ENCODE results near the gene SELENOO.

SELENOO gene

GRCh38 chr22:50182176-50183081 lies 18.4 kb upstream of the SELENOO start:
- Histone ChIP-seq H3K4me1 (ENCODE audit: control insufficient read depth in 1 of 2, insufficient read depth in 2 of 2, low read length in 2 of 2) (peaks cover 3 to 29% of the 10 kb centered on the region in 2 donors), H3K4me3 (ENCODE audit: low read depth in 1 of 2, low read length in 2 of 2) (no peak overlapping the region), H3K9me3 (ENCODE audit: control insufficient read depth in 1 of 2, low read length in 2 of 2) (no peaks in the 10 kb centered on the region), H3K27ac (ENCODE audit: low read length) (no peak overlapping the region), H3K36me3 (ENCODE audit: control insufficient read depth in 1 of 2, insufficient read depth in 2 of 2, low read length in 2 of 2) (no peaks in the 10 kb centered on the region), H3K27me3 (ENCODE audit: low read depth, low read length) (peaks cover 9% of the 10 kb centered on the region)

- Histone ChIP-seq H3K9me3 (ENCODE audit: control insufficient read depth in 1 of 2, low read length in 2 of 2) (no peaks in the 10 kb centered on the region), H3K4me1 (ENCODE audit: control insufficient read depth in 1 of 2, insufficient read depth in 2 of 2, low read length in 2 of 2) (peaks cover 3 to 29% of the 10 kb centered on the region in 2 donors), H3K36me3 (ENCODE audit: control insufficient read depth in 1 of 2, insufficient read depth in 2 of 2, low read length in 2 of 2) (no peaks in the 10 kb centered on the region), H3K27me3 (ENCODE audit: low read depth, low read length) (peaks cover 9% of the 10 kb centered on the region), H3K27ac (ENCODE audit: low read length) (no peak overlapping the region), H3K4me3 (ENCODE audit: low read depth in 1 of 2, low read length in 2 of 2) (no peak overlapping the region)
These were observed 17.5 kb upstream of the SELENOO start for GRCh38 chr22:50183141-50183971.

- Histone ChIP-seq H3K27ac (ENCODE audit: low read length) (no peak overlapping the region), H3K27me3 (ENCODE audit: low read depth, low read length) (peaks cover 5% of the 10 kb centered on the region), H3K36me3 (ENCODE audit: control insufficient read depth in 1 of 2, insufficient read depth in 2 of 2, low read length in 2 of 2) (no peaks in the 10 kb centered on the region), H3K4me3 (ENCODE audit: low read depth in 1 of 2, low read length in 2 of 2) (peak overlapping the region in 1 of 2 donors; percentile 68), H3K4me1 (ENCODE audit: control insufficient read depth in 1 of 2, insufficient read depth in 2 of 2, low read length in 2 of 2) (peaks cover 3 to 33% of the 10 kb centered on the region in 2 donors), H3K9me3 (ENCODE audit: control insufficient read depth in 1 of 2, low read length in 2 of 2) (no peaks in the 10 kb centered on the region)
These were observed 16.6 kb upstream of the SELENOO start for GRCh38 chr22:50184004-50184901.

DNA sequence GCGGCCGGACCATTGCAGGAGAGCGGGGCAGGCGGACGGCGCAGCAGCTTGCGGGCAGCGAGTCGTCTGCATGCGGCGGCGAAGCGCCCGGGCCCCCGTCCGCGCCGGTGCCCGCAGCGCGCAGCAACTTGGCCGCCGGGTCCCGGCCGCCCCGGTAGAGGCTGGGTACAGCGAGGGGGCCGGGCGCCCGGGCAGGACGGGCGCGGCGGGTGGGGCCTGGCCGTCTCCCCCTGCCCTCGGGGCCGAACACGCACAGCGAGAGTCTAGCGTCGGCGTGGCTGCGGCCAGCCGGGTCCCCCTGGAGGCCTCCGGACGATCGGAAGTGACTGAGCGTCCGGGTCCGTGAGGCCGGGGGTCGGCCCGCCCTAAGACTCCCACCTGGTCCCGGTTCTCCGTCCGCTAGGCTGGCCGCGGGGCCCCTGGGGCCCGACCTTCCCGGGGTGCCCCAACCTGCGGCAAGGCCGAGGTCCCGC lies 15.9 kb upstream of the SELENOO start:
- no peak overlapping the region for H3K27ac ChIP-seq (ENCODE audit: low read length)
- H3K27me3 ChIP-seq (ENCODE audit: low read depth, low read length): no peaks in the 10 kb centered on the region
- H3K4me1 ChIP-seq (ENCODE audit: control insufficient read depth in 1 of 2, insufficient read depth in 2 of 2, low read length in 2 of 2): peaks cover 3 to 40% of the 10 kb centered on the region in 2 donors
- H3K9me3 ChIP-seq (ENCODE audit: control insufficient read depth in 1 of 2, low read length in 2 of 2): no peaks in the 10 kb centered on the region
- H3K36me3 ChIP-seq (ENCODE audit: control insufficient read depth in 1 of 2, insufficient read depth in 2 of 2, low read length in 2 of 2): no peaks in the 10 kb centered on the region
- peak overlapping the region; percentile 52 to 68 for H3K4me3 ChIP-seq (ENCODE audit: low read depth in 1 of 2, low read length in 2 of 2)

GRCh38 chr22:50185375-50186087 lies 15.3 kb upstream of the SELENOO start, which contains the start of gene TRABD:
TSS of gene TRABD (plus strand) at chr22:50185913. CDS start at chr22:50193061, 7,148 bp downstream.
- Histone ChIP-seq H3K4me1 (ENCODE audit: control insufficient read depth in 1 of 2, insufficient read depth in 2 of 2, low read length in 2 of 2) (peaks cover 3 to 46% of the 10 kb centered on the region in 2 donors), H3K4me3 (ENCODE audit: low read depth in 1 of 2, low read length in 2 of 2) (peak within 1 kb of the TSS; percentile 52 to 73), H3K9me3 (ENCODE audit: control insufficient read depth in 1 of 2, low read length in 2 of 2) (no peaks in the 10 kb centered on the region), H3K36me3 (ENCODE audit: control insufficient read depth in 1 of 2, insufficient read depth in 2 of 2, low read length in 2 of 2) (no peaks in the 10 kb centered on the region), H3K27ac (ENCODE audit: low read length) (no peak within 1 kb of the TSS), H3K27me3 (ENCODE audit: low read depth, low read length) (no peaks in the 10 kb centered on the region)

GRCh38 chr22:50186181-50186714 lies 14.6 kb upstream of the SELENOO start:
- H3K27me3 ChIP-seq (ENCODE audit: low read depth, low read length): no peaks in the 10 kb centered on the region
- H3K36me3 ChIP-seq (ENCODE audit: control insufficient read depth in 1 of 2, insufficient read depth in 2 of 2, low read length in 2 of 2): no peaks in the 10 kb centered on the region
- peak overlapping the region; percentile 52 to 73 for H3K4me3 ChIP-seq (ENCODE audit: low read depth in 1 of 2, low read length in 2 of 2)
- H3K27ac ChIP-seq (ENCODE audit: low read length): no peak overlapping the region
- peaks cover 6 to 52% of the 10 kb centered on the region in 2 donors for H3K4me1 ChIP-seq (ENCODE audit: control insufficient read depth in 1 of 2, insufficient read depth in 2 of 2, low read length in 2 of 2)
- no peaks in the 10 kb centered on the region for H3K9me3 ChIP-seq (ENCODE audit: control insufficient read depth in 1 of 2, low read length in 2 of 2)

DNA sequence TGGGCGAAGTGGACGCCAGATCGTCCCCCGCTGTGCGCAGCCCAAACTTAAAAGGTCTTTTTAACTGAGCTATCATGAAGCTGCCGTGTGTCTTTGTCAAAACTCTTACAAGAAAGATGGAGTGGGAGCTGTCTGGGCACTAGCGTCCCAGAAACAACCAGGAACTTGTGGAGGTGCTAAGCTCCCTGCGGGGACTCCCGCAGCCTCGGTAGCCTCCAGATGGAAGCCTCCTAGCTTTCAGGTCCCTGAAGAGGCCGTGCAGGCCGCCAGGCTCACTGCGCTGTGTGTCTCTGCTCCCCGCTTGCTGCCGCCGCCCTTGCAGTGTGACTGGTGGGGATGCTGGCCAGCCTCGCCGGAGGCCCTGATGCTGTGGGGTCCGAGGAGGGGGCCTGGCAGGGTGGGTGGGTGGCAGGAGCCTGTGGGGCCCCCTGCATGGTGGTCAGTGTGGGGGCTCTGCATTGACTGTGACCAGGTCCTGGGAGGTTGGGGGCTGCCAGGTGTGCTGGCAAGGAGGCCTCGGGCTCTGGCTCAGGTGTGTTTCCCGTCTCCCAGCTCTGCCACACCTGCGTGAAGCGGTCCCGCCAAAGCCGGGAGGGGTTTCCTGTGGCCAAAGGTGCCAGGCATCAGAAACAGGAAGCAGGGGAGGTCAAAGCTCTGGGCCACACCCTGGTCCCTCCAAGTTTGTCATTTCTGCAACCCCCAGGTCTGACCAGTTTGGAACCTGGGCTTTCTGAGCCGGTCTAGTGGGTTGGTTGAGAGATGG lies 13.9 kb upstream of the SELENOO start:
- peaks cover 6 to 52% of the 10 kb centered on the region in 2 donors for H3K4me1 ChIP-seq (ENCODE audit: control insufficient read depth in 1 of 2, insufficient read depth in 2 of 2, low read length in 2 of 2)

GRCh38 chr22:50188356-50188755 lies 12.5 kb upstream of the SELENOO start:
- Histone ChIP-seq H3K4me3 (ENCODE audit: low read depth in 1 of 2, low read length in 2 of 2) (no peak overlapping the region), H3K27ac (ENCODE audit: low read length) (no peak overlapping the region), H3K36me3 (ENCODE audit: control insufficient read depth in 1 of 2, insufficient read depth in 2 of 2, low read length in 2 of 2) (no peaks in the 10 kb centered on the region), H3K9me3 (ENCODE audit: control insufficient read depth in 1 of 2, low read length in 2 of 2) (no peaks in the 10 kb centered on the region), H3K4me1 (ENCODE audit: control insufficient read depth in 1 of 2, insufficient read depth in 2 of 2, low read length in 2 of 2) (peaks cover 6 to 52% of the 10 kb centered on the region in 2 donors), H3K27me3 (ENCODE audit: low read depth, low read length) (no peaks in the 10 kb centered on the region)

More for the DNA sequence above, 13.9 kb upstream of the SELENOO start:
- Histone ChIP-seq H3K4me3 (ENCODE audit: low read depth in 1 of 2, low read length in 2 of 2) (peak overlapping the region; percentile 52 to 73), H3K36me3 (ENCODE audit: control insufficient read depth in 1 of 2, insufficient read depth in 2 of 2, low read length in 2 of 2) (no peaks in the 10 kb centered on the region), H3K27me3 (ENCODE audit: low read depth, low read length) (no peaks in the 10 kb centered on the region), H3K27ac (ENCODE audit: low read length) (no peak overlapping the region), H3K9me3 (ENCODE audit: control insufficient read depth in 1 of 2, low read length in 2 of 2) (no peaks in the 10 kb centered on the region)

GRCh38 chr22:50189184-50189848 lies 11.5 kb upstream of the SELENOO start:
- peak overlapping the region; percentile 77 for H3K27ac ChIP-seq (ENCODE audit: low read length)
- H3K4me1 ChIP-seq (ENCODE audit: control insufficient read depth in 1 of 2, insufficient read depth in 2 of 2, low read length in 2 of 2): peaks cover 4 to 44% of the 10 kb centered on the region in 2 donors
- no peaks in the 10 kb centered on the region for H3K9me3 ChIP-seq (ENCODE audit: control insufficient read depth in 1 of 2, low read length in 2 of 2)
- no peak overlapping the region for H3K4me3 ChIP-seq (ENCODE audit: low read depth in 1 of 2, low read length in 2 of 2)
- peaks cover 0 to 1% of the 10 kb centered on the region in 2 donors for H3K36me3 ChIP-seq (ENCODE audit: control insufficient read depth in 1 of 2, insufficient read depth in 2 of 2, low read length in 2 of 2)
- H3K27me3 ChIP-seq (ENCODE audit: low read depth, low read length): no peaks in the 10 kb centered on the region
